HL-60 (cell line): ENCODE data around the gene TBC1D22A.

Experiments used
- DNase-seq, 2 experiments: peaks; one replicate each; pipeline ENCODE4 v3.0.0-alpha.2; 2010 to 2020; ENCODE audit warnings: low read depth in 1 of 2, low spot score in 1 of 2
- H3K27ac ChIP-seq: fragments of 250-450 bp; sonication (Bioruptor Pico); replicated peaks from 2 replicates; pipeline ENCODE4 v1.5.1; 2020; ENCODE audit warnings: mild to moderate bottlenecking, moderate library complexity
- H3K27me3 ChIP-seq: fragments of 250-450 bp; sonication (Bioruptor Pico); 2 replicates; pipeline ENCODE4 v1.5.1; 2021; ENCODE audit warnings: mild to moderate bottlenecking, moderate library complexity; ENCODE audit not compliant: insufficient read depth, poor library complexity, severe bottlenecking
- H3K4me3 ChIP-seq: replicated peaks from 2 replicates; pipeline ENCODE4 v1.5.1; 2011; ENCODE audit warnings: mild to moderate bottlenecking, control low read depth, low read length; ENCODE audit not compliant: insufficient read depth
- CTCF ChIP-seq: IDR thresholded peaks from one replicate; pipeline ENCODE4 v1.5.1; 2011; ENCODE audit warnings: low read length, control low read depth, inconsistent platforms; ENCODE audit not compliant: insufficient read depth
- GABPA ChIP-seq: IDR thresholded peaks from 2 replicates; pipeline ENCODE4 v1.6.1; 2012; ENCODE audit warnings: low read depth
- POLR2AphosphoS5 ChIP-seq: IDR thresholded peaks from 2 replicates; pipeline ENCODE4 v1.6.1; 2012; ENCODE audit warnings: low read depth
- REST ChIP-seq: IDR thresholded peaks from 2 replicates; pipeline ENCODE4 v1.6.1; 2012; ENCODE audit warnings: low read depth; ENCODE audit not compliant: insufficient replicate concordance
- SPI1 ChIP-seq: IDR thresholded peaks from 2 replicates; pipeline ENCODE4 v1.6.1; 2012; ENCODE audit warnings: low read depth, mild to moderate bottlenecking, borderline replicate concordance

TBC1D22A gene

GRCh38 chr22:46721501-46722085 is 40.9 kb upstream of the TBC1D22A start:
- DNase-seq, result no peak
- H3K4me3 ChIP-seq, result no peak overlapping the region
- no peaks in the 10 kb centered on the region for H3K27me3 ChIP-seq
- H3K27ac ChIP-seq, result no peak overlapping the region
- TF ChIP-seq CTCF, result no peak
- TF ChIP-seq GABPA, result no peak
- no peak for TF ChIP-seq REST
- no peak for TF ChIP-seq POLR2AphosphoS5
- no peak for TF ChIP-seq SPI1

- TF ChIP-seq CTCF, result no peak
- Histone ChIP-seq H3K4me3 (no peak overlapping the region), H3K27me3 (no peaks in the 10 kb centered on the region), H3K27ac (no peak overlapping the region)
- DNase-seq, result no peak
These were observed 38.6 kb upstream of the TBC1D22A start for GRCh38 chr22:46723882-46724281.

GRCh38 chr22:46725096-46725495 is 37.4 kb upstream of the TBC1D22A start:
- TF ChIP-seq POLR2AphosphoS5 (no peak), REST (no peak), CTCF (no peak), SPI1 (no peak), GABPA (no peak)
- Histone ChIP-seq H3K4me3 (no peak overlapping the region), H3K27me3 (no peaks in the 10 kb centered on the region), H3K27ac (no peak overlapping the region)
- no peak for DNase-seq
